IPS-11a (cell line): Measurements from ENCODE around the gene ARHGEF5.
"Not testable (repeated sequence)": the region's sequence is repeated elsewhere in the genome, so short reads cannot be mapped to it uniquely, and the experiment has no call there.

Experiments used
- H3K4me3 ChIP-seq: one replicate; pipeline ENCODE4 v1.5.1; 2013; ENCODE audit warnings: low read depth, low read length, control low read depth

The ARHGEF5 gene

GRCh38 chr7:144418931-144419330 lies 63.7 kb downstream of the ARHGEF5 start:
- H3K4me3 ChIP-seq, result not testable (repeated sequence)

DNA sequence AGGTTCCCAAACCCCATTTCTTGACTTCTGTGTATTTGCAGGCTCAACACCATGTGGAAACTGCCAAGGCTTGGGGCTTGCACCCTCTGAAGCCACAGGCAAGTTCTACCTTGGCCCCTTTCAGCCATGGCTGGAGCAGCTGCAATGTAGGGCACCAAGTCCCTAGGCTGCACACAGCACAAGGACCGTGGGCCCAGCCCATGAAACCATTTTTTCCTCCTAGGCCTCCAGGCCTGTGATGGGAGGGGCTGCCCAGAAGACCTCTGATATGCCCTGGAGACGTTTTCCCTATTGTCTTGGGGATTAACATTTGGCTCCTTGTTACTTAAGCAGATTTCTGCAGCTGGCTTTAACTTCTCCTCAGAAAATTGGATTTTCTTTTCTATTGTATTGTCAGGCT lies 72.3 kb downstream of the ARHGEF5 start:
- not testable (repeated sequence) for H3K4me3 ChIP-seq

DNA sequence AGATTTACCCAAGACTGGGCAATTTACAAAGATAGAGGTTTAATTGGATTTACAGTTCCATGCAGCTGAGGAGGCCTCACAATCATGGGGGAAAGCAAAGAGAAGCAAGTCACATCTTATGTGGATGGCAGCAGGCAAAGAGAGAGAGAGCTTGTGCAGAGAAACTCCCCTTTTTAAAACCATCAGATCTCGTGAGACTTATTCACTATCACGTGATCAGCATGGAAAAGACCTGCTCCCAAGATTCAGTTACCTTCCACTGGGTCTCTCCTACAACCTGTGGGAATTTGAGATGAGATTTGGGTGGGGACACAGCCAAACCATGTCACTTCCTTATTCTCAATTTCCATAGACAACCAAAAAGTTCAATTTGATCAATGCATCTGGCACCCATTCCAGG lies 73.2 kb downstream of the ARHGEF5 start:
- H3K4me3 ChIP-seq, result no peak overlapping the region
